HCT116 (cell line): ENCODE results near the gene ATPAF1. TPM values are rescaled to one million over a fixed set of nuclear protein-coding genes. Genes with fewer than 3 reads are reported as not detected.
"Not testable (repeated sequence)": the region's sequence is repeated elsewhere in the genome, so short reads cannot be mapped to it uniquely, and the experiment has no call there.

Source experiments
- ATAC-seq: fragments of 200-7000 bp; cut with Tn5 transposase; 2 replicates; pipeline ENCODE4 v1.9.1; 2020; ENCODE audit warnings: mild to moderate bottlenecking, moderate library complexity
- BruUV-seq: library from RNA; stranded (reverse); fragments of 400-500 nt; replicated peaks from 2 replicates; lab custom pipeline; 2021; lab: Mats Ljungman, UMichigan
- CTCF ChIA-PET: fragments of 300-600 bp; sonication (Branson Sonifier 250); formaldehyde crosslinking; loops from one replicate; lab custom pipeline; 2021; ENCODE audit warnings: antibody characterized with exemption; lab: Charles Lee
- POLR2A ChIA-PET: fragments of 300-600, 350-600 bp; sonication (Branson Sonifier 250); formaldehyde crosslinking; loops from one replicate; lab custom pipeline; 2021; ENCODE audit warnings: antibody characterized with exemption; lab: Charles Lee
- RAD21 ChIA-PET, 2 experiments: fragments of 300-600 bp; sonication (Branson Sonifier 250); formaldehyde crosslinking; loops; one replicate each; lab custom pipeline; 2023; ENCODE audit warnings: low total read pairs in 2 of 2; ENCODE audit not compliant: uncharacterized antibody in 2 of 2, unreplicated experiment in 2 of 2, low non-redundant PET in 1 of 2; lab: Charles Lee
- DNase-seq: peaks from one replicate; pipeline ENCODE4 v3.0.0-alpha.2; 2010; ENCODE audit warnings: low read depth, low spot score
- H2AFZ ChIP-seq: fragments of 200-600 bp; shearing (Covaris generic), sonication (generic); 2 replicates; pipeline ENCODE4 v1.6.1; 2017; ENCODE audit warnings: low read depth, mixed run types, mixed read lengths, antibody characterized with exemption, low read length; ENCODE audit not compliant: poor library complexity, severe bottlenecking
- H3K27ac ChIP-seq: 2 replicates; pipeline ENCODE4 v1.5.1; 2012; ENCODE audit warnings: low read depth, low read length
- H3K27me3 ChIP-seq: fragments of 200-600 bp; sonication (generic); 2 replicates; pipeline ENCODE4 v1.6.1; 2016; ENCODE audit warnings: mixed run types, low read length, mixed read lengths; ENCODE audit not compliant: insufficient read depth
- H3K36me3 ChIP-seq, 2 experiments: fragments of 200-500 bp in 1 of 2; fragments of 200-600 bp in 1 of 2; sonication (Bioruptor generic) in 1 of 2; sonication (generic) in 1 of 2; 2 replicates each; pipeline versions ENCODE4 v1.5.1 to v1.6.1; 2014 to 2016; ENCODE audit warnings: low read length in 2 of 2, inconsistent platforms in 1 of 2, mixed read lengths in 1 of 2, mixed run types in 1 of 2; ENCODE audit not compliant: insufficient read depth in 2 of 2, control insufficient read depth in 1 of 2
- H3K4me1 ChIP-seq, 2 experiments: fragments of 200-600 bp in 1 of 2; sonication (generic) in 1 of 2; 2 replicates each; pipeline versions ENCODE4 v1.5.1 to v1.6.1; 2012 to 2017; ENCODE audit warnings: low read length in 2 of 2, inconsistent platforms in 1 of 2, mild to moderate bottlenecking in 1 of 2, mixed read lengths in 1 of 2, mixed run types in 1 of 2, moderate library complexity in 1 of 2; ENCODE audit not compliant: insufficient read depth in 2 of 2, control insufficient read depth in 1 of 2
- H3K4me2 ChIP-seq: fragments of 200-600 bp; sonication (generic); 2 replicates; pipeline ENCODE4 v1.6.1; 2017; ENCODE audit warnings: mixed run types, low read length, mixed read lengths
- H3K4me3 ChIP-seq, 2 experiments: fragments of 200-600 bp in 1 of 2; sonication (generic) in 1 of 2; replicated peaks in 1 of 2; 2 replicates each; pipeline ENCODE4 v1.5.1; 2011 to 2016; ENCODE audit warnings: low read length in 2 of 2, control low read depth in 1 of 2, low read depth in 1 of 2, mild to moderate bottlenecking in 1 of 2, mixed read lengths in 1 of 2, mixed run types in 1 of 2
- H3K79me2 ChIP-seq: fragments of 200-600 bp; sonication (generic); 2 replicates; pipeline ENCODE4 v1.6.1; 2017; ENCODE audit warnings: mild to moderate bottlenecking, mixed run types, low read length, moderate library complexity, mixed read lengths; ENCODE audit not compliant: insufficient read depth
- H3K9ac ChIP-seq: fragments of 200-600 bp; sonication (generic); 2 replicates; pipeline ENCODE4 v1.6.1; 2016; ENCODE audit warnings: low read length, mixed read lengths
- H3K9me2 ChIP-seq: fragments of 200-600 bp; sonication (generic), shearing (Covaris generic); 2 replicates; pipeline ENCODE4 v1.6.1; 2017; ENCODE audit warnings: mixed run types, mild to moderate bottlenecking, moderate library complexity; ENCODE audit not compliant: insufficient read depth
- H3K9me3 ChIP-seq, 2 experiments: fragments of 200-500 bp in 1 of 2; fragments of 200-600 bp in 1 of 2; sonication (Bioruptor generic) in 1 of 2; sonication (generic) in 1 of 2; 2 replicates each; pipeline ENCODE4 v1.6.1; 2014 to 2017; ENCODE audit warnings: low read length in 2 of 2, mixed read lengths in 2 of 2, inconsistent platforms in 1 of 2, low read depth in 1 of 2, mild to moderate bottlenecking in 1 of 2, mixed run types in 1 of 2, moderate library complexity in 1 of 2; ENCODE audit not compliant: control insufficient read depth in 1 of 2, insufficient read depth in 1 of 2
- H4K20me1 ChIP-seq: fragments of 200-600 bp; sonication (generic), shearing (Covaris generic); 2 replicates; pipeline ENCODE4 v1.6.1; 2017; ENCODE audit warnings: mixed run types, mild to moderate bottlenecking, moderate library complexity; ENCODE audit not compliant: insufficient read depth
- CBX3 ChIP-seq: IDR thresholded peaks from 2 replicates; pipeline ENCODE4 v1.6.1; 2012; ENCODE audit warnings: low read depth
- CEBPB ChIP-seq: IDR thresholded peaks from 2 replicates; pipeline ENCODE4 v1.6.1; 2012; ENCODE audit warnings: low read depth
- EZH2 ChIP-seq: fragments of 200-600 bp; sonication (generic); IDR thresholded peaks from 2 replicates; pipeline ENCODE4 v1.6.1; 2017; ENCODE audit warnings: antibody characterized with exemption, mixed run types
- EZH2phosphoT487 ChIP-seq: fragments of 200-600 bp; IDR thresholded peaks from 2 replicates; pipeline ENCODE4 v1.6.1; 2018; ENCODE audit warnings: antibody characterized with exemption, borderline replicate concordance
- POLR2A ChIP-seq: IDR thresholded peaks from 2 replicates; pipeline ENCODE4 v1.7.0; 2011; ENCODE audit warnings: borderline replicate concordance; ENCODE audit not compliant: insufficient read depth, insufficient read length; ENCODE audit errors: extremely low read depth
- SIN3A ChIP-seq: IDR thresholded peaks from 2 replicates; pipeline ENCODE4 v1.6.1; 2012; ENCODE audit warnings: low read depth
- SRF ChIP-seq: IDR thresholded peaks from 2 replicates; pipeline ENCODE4 v1.6.1; 2012; ENCODE audit warnings: low read depth
- intact Hi-C: fragments of 100-400 bp; cut with micrococcal nuclease; formaldehyde crosslinking; loops from 2 replicates; pipeline ENCODE4 v1.10.0; 2022
- total RNA-seq: library from RNA; stranded (reverse); gene quantifications from one replicate; pipeline ENCODE4 v1.2.1, GENCODE V29; 2021; ENCODE audit not compliant: unreplicated experiment
- TF ChIP-seq, protein P1 (sequence below), 3 experiments: fragments of 200-600 bp in 1 of 3; sonication (generic) in 1 of 3; IDR thresholded peaks in 2 of 3; conservative IDR thresholded peaks in 1 of 3; 2 replicates each; pipeline ENCODE4 v1.5.1; 2012 to 2017; ENCODE audit warnings: low read depth in 2 of 3, low read length in 2 of 3, antibody characterized with exemption in 1 of 3, borderline replicate concordance in 1 of 3, control low read depth in 1 of 3, mild to moderate bottlenecking in 1 of 3, mixed read lengths in 1 of 3, mixed run types in 1 of 3, moderate library complexity in 1 of 3; ENCODE audit not compliant: insufficient read depth in 1 of 3

ATPAF1 gene
- total RNA-seq, 1 experiment from 2014 or later: 35.5 TPM

DNA sequence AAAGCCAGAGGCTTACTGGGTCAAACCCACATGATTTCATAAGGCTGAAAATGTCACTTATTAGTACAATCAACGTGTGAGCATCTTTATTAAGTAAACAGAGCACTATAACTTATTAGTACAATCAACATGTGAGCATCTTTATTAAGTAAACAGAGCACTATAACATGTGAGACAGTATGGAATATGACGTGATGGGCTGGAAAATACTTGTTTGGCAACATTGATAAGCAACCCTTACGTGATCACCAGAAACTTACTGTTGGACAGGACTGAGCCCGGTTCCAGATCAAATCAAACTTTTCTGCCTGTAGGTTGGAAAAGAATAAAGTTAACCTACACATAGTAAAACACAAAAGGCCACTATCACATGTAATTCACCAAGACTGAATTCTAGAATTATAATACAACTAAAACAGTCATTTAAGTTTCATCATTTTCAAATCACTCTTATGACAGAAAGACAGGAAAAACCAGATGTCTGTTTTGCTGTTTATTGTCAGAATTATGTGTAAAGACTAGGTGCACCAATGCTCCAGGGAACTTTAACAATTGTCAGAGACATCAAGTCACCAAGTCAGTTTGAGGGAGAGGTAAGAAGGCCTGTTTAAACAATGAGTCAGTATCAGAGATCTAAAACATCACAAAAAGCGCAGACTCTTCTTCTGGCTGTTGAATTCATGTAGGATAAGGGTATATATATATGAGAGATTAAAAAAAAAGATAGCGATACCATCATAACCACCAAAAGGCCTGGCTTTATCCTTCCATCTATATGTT is 15.7 kb downstream of the ATPAF1 start (continued):
- TF ChIP-seq, protein P1, sequence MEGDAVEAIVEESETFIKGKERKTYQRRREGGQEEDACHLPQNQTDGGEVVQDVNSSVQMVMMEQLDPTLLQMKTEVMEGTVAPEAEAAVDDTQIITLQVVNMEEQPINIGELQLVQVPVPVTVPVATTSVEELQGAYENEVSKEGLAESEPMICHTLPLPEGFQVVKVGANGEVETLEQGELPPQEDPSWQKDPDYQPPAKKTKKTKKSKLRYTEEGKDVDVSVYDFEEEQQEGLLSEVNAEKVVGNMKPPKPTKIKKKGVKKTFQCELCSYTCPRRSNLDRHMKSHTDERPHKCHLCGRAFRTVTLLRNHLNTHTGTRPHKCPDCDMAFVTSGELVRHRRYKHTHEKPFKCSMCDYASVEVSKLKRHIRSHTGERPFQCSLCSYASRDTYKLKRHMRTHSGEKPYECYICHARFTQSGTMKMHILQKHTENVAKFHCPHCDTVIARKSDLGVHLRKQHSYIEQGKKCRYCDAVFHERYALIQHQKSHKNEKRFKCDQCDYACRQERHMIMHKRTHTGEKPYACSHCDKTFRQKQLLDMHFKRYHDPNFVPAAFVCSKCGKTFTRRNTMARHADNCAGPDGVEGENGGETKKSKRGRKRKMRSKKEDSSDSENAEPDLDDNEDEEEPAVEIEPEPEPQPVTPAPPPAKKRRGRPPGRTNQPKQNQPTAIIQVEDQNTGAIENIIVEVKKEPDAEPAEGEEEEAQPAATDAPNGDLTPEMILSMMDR (IDR thresholded peaks at IDR 0.05 in 2 of 3, conservative IDR thresholded peaks at IDR 0.05 in 1 of 3; ENCODE audit: borderline replicate concordance in 1 of 3, insufficient read depth in 1 of 3, low read depth in 2 of 3, low read length in 2 of 3): no peak
- TF ChIP-seq POLR2A (no peak), CBX3 (no peak), SIN3A (no peak), EZH2phosphoT487 (no peak), SRF (no peak), CEBPB (no peak), EZH2 (no peak)

GRCh38 chr1:46651152-46651551 is 17.0 kb downstream of the ATPAF1 start:
- H3K4me3 ChIP-seq, DNase-seq, intact Hi-C loops, H3K27ac ChIP-seq, ATAC-seq, H3K79me2 ChIP-seq, H3K9ac ChIP-seq, CTCF ChIA-PET, H3K9me2 ChIP-seq, BruUV-seq, H3K9me3 ChIP-seq, H4K20me1 ChIP-seq, H3K4me1 ChIP-seq, H3K4me2 ChIP-seq, H2AFZ ChIP-seq, POLR2A ChIA-PET, H3K27me3 ChIP-seq, RAD21 ChIA-PET: not testable (repeated sequence)
- H3K36me3 ChIP-seq: peaks cover 3 to 27% of the 10 kb centered on the region in 2 experiments; a peak in 3 of 4 replicates
